ENCODE measurements around the gene TTR. TPM values are rescaled to one million over a fixed set of nuclear protein-coding genes. Genes with fewer than 3 reads are reported as not detected.

Gene TTR
- polyA plus RNA-seq, 3 donors from 2014 or later, result not detected

DNA sequence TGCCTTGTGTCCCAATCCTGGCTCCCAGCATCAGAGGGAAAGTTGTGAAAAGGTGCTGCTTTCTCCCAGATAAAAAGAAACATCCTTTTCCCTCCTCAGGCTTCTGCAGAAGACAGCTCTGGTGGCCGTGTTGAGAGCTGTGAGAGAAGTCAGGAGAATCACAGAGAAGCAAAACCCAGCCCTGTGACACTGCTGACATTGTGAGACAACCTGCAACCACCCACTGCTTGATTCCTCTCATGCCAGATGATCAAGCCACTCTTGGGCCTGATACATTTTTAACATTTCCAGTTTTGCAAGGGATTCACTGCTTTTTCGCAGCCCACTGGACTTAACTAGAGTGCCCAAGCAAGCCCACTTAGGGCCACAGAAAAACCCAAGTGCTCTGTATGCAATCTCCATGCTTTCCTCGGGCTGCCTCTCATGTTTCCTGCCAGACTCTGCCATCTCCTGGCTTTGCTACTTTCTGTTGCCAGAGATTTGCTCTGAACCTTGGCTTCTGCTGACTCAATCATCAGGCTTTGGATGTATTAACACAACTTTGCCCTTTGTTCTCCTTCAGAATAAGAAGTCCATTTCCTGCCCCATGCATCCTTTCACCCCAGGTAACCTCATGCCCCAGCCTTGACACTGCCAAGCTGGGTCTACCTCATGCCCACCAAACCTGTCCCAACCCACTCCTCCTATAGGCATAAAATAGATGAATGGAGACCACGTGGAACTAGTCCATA lies 24.9 kb upstream of the TTR start:
- H3K4me1 Mint-ChIP-seq, result no peaks in the 10 kb centered on the region

DNA sequence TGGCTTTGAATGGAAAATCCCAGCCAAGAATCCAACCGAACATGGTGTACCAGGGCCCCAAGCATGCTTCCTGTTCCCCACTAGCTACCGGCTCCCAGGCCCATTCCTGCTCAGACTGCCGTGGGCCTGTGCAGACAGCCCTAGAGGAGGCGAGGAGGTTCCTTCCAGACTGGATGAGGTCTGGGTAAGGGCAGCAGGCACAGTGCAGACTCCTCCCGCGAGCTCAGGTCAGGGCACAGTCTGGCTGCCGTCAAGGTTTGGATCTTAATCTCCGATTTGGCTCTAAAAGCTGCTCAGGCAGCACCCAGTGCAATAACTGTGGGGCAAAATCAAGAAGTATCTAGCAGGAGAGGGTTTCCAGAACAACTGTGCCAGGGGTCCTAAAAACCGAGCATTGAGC lies 19.3 kb upstream of the TTR start:
- H3K36me3 Mint-ChIP-seq, result no peaks in the 10 kb centered on the region
- no peak overlapping the region for H3K27ac Mint-ChIP-seq
- no peak for DNase-seq

More for the DNA sequence above, 24.9 kb upstream of the TTR start:
- H3K27me3 Mint-ChIP-seq (ENCODE audit: low read depth in 3 of 3), result peaks cover 0 to 1% (median 0%) of the 10 kb centered on the region in 3 donors
- H3K36me3 Mint-ChIP-seq, result no peaks in the 10 kb centered on the region
- DNase-seq, result no peak
- no peak overlapping the region for H3K4me3 Mint-ChIP-seq
- no peak overlapping the region for H3K27ac Mint-ChIP-seq
- H3K9me3 Mint-ChIP-seq, result no peaks in the 10 kb centered on the region

DNA sequence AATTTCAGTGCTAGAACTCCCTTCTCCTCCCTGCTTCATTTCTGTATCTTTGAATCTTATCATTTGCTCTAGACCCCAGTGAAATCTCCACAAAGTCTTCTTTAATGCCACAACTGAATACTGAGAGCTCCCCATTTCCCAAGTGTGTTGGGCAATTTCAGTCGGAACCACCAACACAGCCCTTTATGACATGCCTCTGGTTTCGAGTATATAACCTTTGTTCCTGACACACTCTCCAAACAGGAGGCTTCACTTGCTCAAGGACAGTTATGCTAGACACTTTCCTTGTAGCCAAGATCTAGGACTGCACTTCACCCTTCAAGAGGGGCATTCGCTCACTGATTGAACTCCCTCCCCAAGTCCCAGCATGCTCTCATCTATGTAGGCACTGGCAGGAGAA lies 18.6 kb upstream of the TTR start:
- DNase-seq, result no peak
- Mint-ChIP-seq H3K27ac (no peak overlapping the region), H3K36me3 (no peaks in the 10 kb centered on the region), H3K4me3 (no peak overlapping the region), H3K27me3 (ENCODE audit: low read depth in 3 of 3) (peaks cover 0 to 6% (median 1%) of the 10 kb centered on the region in 3 donors), H3K4me1 (no peaks in the 10 kb centered on the region), H3K9me3 (no peaks in the 10 kb centered on the region)

More for the DNA sequence above, 19.3 kb upstream of the TTR start:
- H3K4me3 Mint-ChIP-seq, result no peak overlapping the region
- no peaks in the 10 kb centered on the region for H3K4me1 Mint-ChIP-seq
- peaks cover 0 to 6% (median 1%) of the 10 kb centered on the region in 3 donors for H3K27me3 Mint-ChIP-seq (ENCODE audit: low read depth in 3 of 3)
- no peaks in the 10 kb centered on the region for H3K9me3 Mint-ChIP-seq

DNA sequence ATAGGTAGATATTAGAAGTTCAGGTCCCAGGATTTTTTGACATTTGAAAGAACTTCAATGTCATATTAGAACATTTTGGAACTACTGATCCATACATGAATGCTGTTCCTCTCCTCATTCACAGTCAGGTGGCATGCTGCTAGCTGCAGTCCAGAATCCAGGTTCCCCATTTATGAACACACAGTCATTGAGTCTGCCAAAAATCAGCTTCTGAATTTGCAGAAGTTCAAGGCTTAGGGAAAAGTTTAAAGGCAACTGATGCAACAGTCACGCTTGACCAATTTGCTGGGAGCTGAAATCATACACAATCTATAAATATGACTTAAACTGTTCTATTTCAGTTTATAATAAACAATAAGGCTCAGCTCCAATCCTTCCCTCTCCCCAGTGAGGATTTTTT lies 17.3 kb upstream of the TTR start:
- Mint-ChIP-seq H3K4me3 (no peak overlapping the region), H3K4me1 (no peaks in the 10 kb centered on the region), H3K9me3 (no peaks in the 10 kb centered on the region), H3K27me3 (ENCODE audit: low read depth in 3 of 3) (peaks cover 0 to 6% (median 1%) of the 10 kb centered on the region in 3 donors), H3K27ac (no peak overlapping the region), H3K36me3 (no peaks in the 10 kb centered on the region)
- DNase-seq, result no peak

DNA sequence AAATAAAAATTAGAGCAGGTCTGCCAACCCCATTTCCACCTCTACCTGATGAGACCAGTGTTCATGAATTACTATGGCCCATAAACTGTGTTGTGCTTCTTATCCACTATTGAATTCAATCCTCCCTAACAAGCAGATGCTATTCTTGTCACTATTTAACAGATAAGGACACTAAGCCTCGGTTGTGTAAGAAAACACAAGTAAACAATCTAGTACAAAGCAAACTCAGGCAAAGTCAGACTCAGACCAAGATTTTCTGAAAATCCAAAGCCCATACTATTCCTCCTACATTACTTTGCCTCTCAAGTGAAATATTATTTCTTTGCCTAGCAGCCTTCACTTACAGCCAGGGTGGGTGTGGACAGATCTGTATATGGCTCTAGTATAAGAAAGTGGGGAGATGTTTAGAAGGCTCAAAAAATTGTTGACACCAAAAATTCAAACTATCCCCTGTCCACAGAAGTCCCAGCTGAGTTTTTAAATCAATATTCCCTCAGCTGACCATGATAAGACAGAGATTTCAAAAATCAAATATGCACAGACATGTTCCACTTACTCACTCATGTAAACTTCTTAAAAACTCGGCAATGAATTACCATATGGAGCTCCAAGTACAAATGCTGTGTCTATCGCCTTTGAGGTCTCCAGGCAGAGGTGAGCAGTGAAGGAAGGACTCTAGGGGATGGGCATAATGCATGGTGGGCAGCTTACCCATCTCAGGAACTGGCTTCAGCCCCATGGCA lies 16.0 kb upstream of the TTR start:
- no peaks in the 10 kb centered on the region for H3K4me1 Mint-ChIP-seq
- no peak overlapping the region for H3K4me3 Mint-ChIP-seq
- peaks cover 0 to 6% (median 1%) of the 10 kb centered on the region in 3 donors for H3K27me3 Mint-ChIP-seq (ENCODE audit: low read depth in 3 of 3)
- H3K9me3 Mint-ChIP-seq, result no peaks in the 10 kb centered on the region
- no peaks in the 10 kb centered on the region for H3K36me3 Mint-ChIP-seq
- no peak overlapping the region for H3K27ac Mint-ChIP-seq
- no peak for DNase-seq

DNA sequence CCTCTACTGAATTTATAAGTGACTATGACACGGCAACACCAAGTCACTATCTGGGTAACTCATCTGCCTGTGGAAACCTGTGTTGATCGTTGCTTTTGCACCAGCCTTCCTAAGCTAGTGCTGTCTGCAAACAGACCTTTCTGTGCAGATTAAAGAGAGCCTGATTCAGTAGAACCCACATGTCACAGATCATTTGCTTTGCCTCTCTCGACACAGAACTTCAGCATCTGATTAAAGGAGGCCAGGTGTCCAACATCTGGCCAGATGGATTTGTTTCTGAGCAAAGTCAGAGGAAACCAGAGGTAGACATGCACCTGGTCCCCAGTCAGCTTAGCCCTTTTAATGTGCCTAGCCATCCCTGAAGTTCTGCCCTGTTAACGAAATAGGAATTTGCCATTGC lies 15.0 kb upstream of the TTR start:
- Mint-ChIP-seq H3K36me3 (no peaks in the 10 kb centered on the region), H3K27me3 (ENCODE audit: low read depth in 3 of 3) (peaks cover 0 to 6% (median 0%) of the 10 kb centered on the region in 3 donors), H3K9me3 (no peaks in the 10 kb centered on the region), H3K4me3 (no peak overlapping the region), H3K27ac (no peak overlapping the region), H3K4me1 (no peaks in the 10 kb centered on the region)
- no peak for DNase-seq

DNA sequence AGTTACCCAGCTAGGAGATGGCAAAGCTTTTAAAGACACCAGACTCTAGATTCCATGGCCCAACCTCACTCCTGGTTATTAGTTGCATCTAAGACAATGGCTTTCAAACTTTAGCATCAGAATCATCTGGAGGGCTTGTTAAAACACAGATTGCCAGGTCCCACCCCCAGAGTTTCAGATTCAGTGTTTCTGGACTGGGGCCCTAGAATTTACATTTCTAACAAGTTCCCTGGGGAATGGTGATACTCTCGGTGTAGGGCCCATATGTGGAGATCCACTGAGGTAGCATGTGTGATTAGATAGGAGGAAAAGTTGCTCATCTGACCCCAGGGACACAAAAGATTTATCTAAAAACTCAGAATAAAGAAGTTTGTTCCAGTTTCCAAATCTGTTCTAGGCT lies 14.5 kb upstream of the TTR start:
- H3K4me3 Mint-ChIP-seq, result no peak overlapping the region
- peaks cover 0 to 6% (median 0%) of the 10 kb centered on the region in 3 donors for H3K27me3 Mint-ChIP-seq (ENCODE audit: low read depth in 3 of 3)

DNA sequence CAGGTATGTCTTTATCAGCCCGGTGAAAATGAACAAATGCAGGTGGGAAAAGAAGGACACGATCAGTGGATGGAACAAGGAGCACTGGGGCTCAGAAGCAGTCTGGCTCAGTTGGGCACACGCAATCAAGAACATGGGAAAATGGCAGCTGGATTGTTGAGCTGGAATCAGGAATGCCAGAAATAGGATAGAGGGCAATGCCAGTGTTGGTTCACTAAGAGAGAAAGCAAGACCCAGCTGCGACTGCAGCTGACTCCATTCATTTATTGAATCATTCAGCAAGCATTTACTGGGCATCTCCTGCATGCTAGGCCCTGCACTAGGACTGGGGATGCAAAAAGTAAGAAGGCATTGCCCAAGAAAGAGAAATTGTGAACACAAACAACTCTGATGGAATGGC lies 13.6 kb upstream of the TTR start:
- H3K9me3 Mint-ChIP-seq, result no peaks in the 10 kb centered on the region
- no peak overlapping the region for H3K27ac Mint-ChIP-seq
- H3K4me1 Mint-ChIP-seq, result no peaks in the 10 kb centered on the region
- no peak for DNase-seq
- no peaks in the 10 kb centered on the region for H3K36me3 Mint-ChIP-seq
- H3K27me3 Mint-ChIP-seq (ENCODE audit: low read depth in 3 of 3), result peaks cover 0 to 4% (median 0%) of the 10 kb centered on the region in 3 donors
- no peak overlapping the region for H3K4me3 Mint-ChIP-seq

More for the DNA sequence above, 14.5 kb upstream of the TTR start:
- no peaks in the 10 kb centered on the region for H3K36me3 Mint-ChIP-seq
- no peaks in the 10 kb centered on the region for H3K4me1 Mint-ChIP-seq
- no peaks in the 10 kb centered on the region for H3K9me3 Mint-ChIP-seq
- no peak for DNase-seq
- H3K27ac Mint-ChIP-seq, result no peak overlapping the region

DNA sequence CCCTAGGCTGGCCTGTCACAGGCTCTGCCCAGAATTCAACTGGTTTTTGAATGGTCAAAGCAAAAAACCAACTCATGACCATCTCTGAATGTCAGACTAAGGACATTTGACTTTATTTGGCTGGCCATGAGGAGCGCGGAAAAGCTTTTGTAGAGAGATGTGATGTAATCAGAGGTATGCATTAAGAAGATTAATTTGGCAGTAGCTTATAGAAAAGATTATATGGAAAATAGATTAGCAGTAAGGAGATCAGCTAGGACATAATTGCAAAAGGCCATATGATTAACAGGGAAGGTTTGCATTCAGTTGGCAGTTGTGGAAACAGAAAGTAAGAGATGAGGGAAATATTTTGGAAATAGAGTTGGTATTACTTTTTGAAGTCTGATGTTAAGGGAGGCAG lies 12.3 kb upstream of the TTR start:
- H3K27ac Mint-ChIP-seq, result no peak overlapping the region
- H3K4me1 Mint-ChIP-seq, result no peaks in the 10 kb centered on the region
- peaks cover 0 to 4% (median 1%) of the 10 kb centered on the region in 3 donors for H3K27me3 Mint-ChIP-seq (ENCODE audit: low read depth in 3 of 3)
- H3K36me3 Mint-ChIP-seq, result no peaks in the 10 kb centered on the region
- H3K9me3 Mint-ChIP-seq, result peaks cover 0 to under 1% (median 0%) of the 10 kb centered on the region in 6 donors
- no peak for DNase-seq
- no peak overlapping the region for H3K4me3 Mint-ChIP-seq

DNA sequence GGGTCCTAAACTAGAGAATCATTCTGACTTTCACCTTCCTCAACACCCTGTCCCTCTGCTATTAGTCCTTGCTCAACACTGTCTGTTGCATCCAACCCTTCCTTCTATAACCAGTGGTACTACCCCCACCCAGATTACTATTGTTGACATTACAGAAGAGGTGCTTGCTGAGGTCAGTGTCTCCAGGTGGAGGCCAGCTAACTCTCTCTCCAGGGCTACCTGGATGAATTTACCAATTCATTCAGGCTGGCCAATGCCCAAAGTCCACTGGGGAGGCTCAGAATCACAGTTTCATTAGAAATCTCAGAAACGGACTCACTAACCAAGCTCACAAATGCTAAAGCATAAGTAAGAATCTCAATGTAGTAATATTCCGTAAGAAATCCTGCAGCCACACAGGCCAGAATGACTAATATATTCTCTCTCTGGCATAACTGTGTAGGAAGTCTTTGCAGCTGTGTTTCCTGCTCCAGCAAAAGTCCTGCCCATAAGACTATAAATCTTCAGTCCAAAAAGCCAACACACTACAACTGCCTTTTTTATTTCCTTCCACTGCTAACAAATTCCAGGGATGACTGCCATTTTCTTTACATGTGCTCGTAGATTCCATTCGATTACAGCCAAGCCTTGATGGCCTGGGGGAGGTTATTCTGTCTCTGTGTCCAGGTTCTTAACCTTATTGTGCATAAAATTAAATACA lies 10.0 kb upstream of the TTR start:
- Mint-ChIP-seq H3K4me3 (no peak overlapping the region), H3K27me3 (ENCODE audit: low read depth in 3 of 3) (peaks cover 0 to 1% (median 0%) of the 10 kb centered on the region in 3 donors), H3K36me3 (no peaks in the 10 kb centered on the region), H3K4me1 (no peaks in the 10 kb centered on the region), H3K9me3 (peaks cover 0 to 1% (median 0%) of the 10 kb centered on the region in 6 donors), H3K27ac (no peak overlapping the region)
- no peak for DNase-seq

DNA sequence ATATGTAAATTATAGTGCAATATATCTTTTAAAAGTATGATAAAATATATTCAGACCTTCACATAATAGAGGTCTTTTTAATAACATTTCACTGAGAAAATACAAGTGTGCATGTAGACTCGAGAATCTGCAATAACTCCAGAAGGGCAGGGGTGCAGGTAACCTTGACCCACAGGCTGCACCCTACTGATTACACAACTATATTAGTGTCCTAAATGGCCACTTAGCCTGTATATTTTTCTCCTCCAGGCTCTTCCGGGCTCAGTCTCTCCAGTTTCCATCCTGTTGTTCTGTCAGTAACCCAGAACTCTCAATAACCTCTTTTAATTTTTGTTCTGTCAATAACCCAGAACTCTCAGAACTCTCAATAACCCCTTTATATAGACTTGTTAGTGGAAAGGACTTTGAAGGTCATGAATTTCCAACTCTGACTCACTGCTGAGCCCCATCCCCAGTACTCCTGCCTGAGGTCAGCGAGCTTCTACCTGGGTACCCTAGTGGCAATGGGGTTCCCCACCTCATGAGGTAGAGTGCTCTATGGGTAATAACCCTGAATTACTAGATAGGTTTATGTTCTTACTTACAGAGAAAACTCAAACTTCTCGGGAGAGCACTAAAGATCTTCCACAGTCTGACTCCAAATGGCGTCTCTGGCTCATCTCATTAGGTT lies 8.4 kb upstream of the TTR start:
- H3K27me3 Mint-ChIP-seq (ENCODE audit: low read depth in 3 of 3), result peaks cover 0 to 1% (median 0%) of the 10 kb centered on the region in 3 donors
- peaks cover 0 to 1% (median 0%) of the 10 kb centered on the region in 6 donors for H3K9me3 Mint-ChIP-seq
- no peak for DNase-seq
- no peak overlapping the region for H3K27ac Mint-ChIP-seq
- H3K4me3 Mint-ChIP-seq, result no peak overlapping the region
- H3K36me3 Mint-ChIP-seq, result peaks cover 0 to 2% (median 0%) of the 10 kb centered on the region in 3 donors
- H3K4me1 Mint-ChIP-seq, result no peaks in the 10 kb centered on the region

DNA sequence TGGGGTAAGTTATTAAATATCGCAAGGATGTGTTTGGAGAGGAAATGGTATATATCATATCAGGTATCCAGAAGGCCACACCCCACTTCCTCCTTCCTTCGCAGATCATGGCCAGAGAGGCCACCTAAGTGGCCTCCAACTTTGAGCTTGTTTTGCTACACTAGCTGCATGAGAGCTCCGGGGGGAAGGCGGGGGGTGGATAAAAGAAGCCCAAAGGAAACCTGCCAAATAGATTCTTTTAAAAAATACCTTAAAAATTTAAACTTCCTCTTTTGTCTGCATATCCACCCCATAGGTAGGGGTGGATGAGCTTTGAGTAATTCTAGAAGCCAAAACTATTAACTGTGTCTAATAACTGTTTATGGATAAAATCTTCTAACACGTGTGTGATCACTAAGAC lies 5.7 kb upstream of the TTR start:
- H3K9me3 Mint-ChIP-seq, result peaks cover 0 to 1% (median 0%) of the 10 kb centered on the region in 6 donors
- no peaks in the 10 kb centered on the region for H3K4me1 Mint-ChIP-seq
- H3K36me3 Mint-ChIP-seq, result peaks cover 0 to 4% (median 0%) of the 10 kb centered on the region in 3 donors
- peaks cover 0 to 2% (median 1%) of the 10 kb centered on the region in 3 donors for H3K27me3 Mint-ChIP-seq (ENCODE audit: low read depth in 3 of 3)
- no peak for DNase-seq
- no peak overlapping the region for H3K27ac Mint-ChIP-seq
- H3K4me3 Mint-ChIP-seq, result no peak overlapping the region

DNA sequence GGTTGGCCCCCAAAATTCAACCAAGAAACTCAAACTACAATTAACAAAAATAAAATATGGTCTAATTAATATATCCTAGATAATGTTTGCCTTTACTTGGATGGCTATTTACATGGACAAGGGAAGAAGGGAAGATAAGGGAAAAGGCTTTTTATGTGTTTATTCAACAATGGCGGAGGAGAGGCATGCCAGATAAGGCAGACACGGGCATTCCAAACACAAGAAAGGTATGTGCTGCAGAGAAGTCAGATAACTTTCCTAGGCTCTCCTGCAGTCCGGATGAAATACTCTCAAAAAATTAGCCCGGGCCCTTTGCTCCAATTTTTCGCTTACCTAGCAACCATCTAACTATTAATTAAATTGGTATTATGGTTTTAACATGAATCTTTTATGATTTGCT lies 5.1 kb upstream of the TTR start:
- Mint-ChIP-seq H3K4me1 (no peaks in the 10 kb centered on the region), H3K9me3 (peaks cover 0 to 1% (median 0%) of the 10 kb centered on the region in 6 donors), H3K27me3 (ENCODE audit: low read depth in 3 of 3) (peaks cover 0 to 2% (median 1%) of the 10 kb centered on the region in 3 donors), H3K36me3 (peaks cover 0 to 4% (median 0%) of the 10 kb centered on the region in 3 donors), H3K4me3 (no peak overlapping the region), H3K27ac (no peak overlapping the region)
- DNase-seq, result no peak

Data from immature natural killer cell (primary cell).